DND-41 (cell line): Measurements from ENCODE around the gene BTBD10.

Experiments used
- ATAC-seq: fragments of 200-7000 bp; cut with Tn5 transposase; 3 replicates; pipeline ENCODE4 v1.9.1; 2021; ENCODE audit warnings: low read depth; ENCODE audit not compliant: insufficient read depth
- DNase-seq: peaks from one replicate; pipeline ENCODE4 v3.0.0-alpha.2; 2020
- H2AFZ ChIP-seq: 2 replicates; pipeline ENCODE4 v1.6.0; 2012; ENCODE audit warnings: low read depth, low read length
- H3K27ac ChIP-seq: 2 replicates; pipeline ENCODE4 v1.5.1; 2012; ENCODE audit warnings: low read length, inconsistent platforms
- H3K27me3 ChIP-seq: fragments of 200-600 bp; sonication (generic); 2 replicates; pipeline ENCODE4 v1.6.0; 2012; ENCODE audit warnings: low read length, mild to moderate bottlenecking, inconsistent platforms; ENCODE audit not compliant: insufficient read depth, poor library complexity
- H3K36me3 ChIP-seq: 2 replicates; pipeline ENCODE4 v1.5.1; 2012; ENCODE audit warnings: low read length, inconsistent platforms; ENCODE audit not compliant: insufficient read depth
- H3K4me1 ChIP-seq: 2 replicates; pipeline ENCODE4 v1.5.1; 2012; ENCODE audit warnings: mild to moderate bottlenecking, low read length; ENCODE audit not compliant: insufficient read depth
- H3K4me2 ChIP-seq: 2 replicates; pipeline ENCODE4 v1.6.0; 2012; ENCODE audit warnings: mild to moderate bottlenecking, moderate library complexity, low read length, inconsistent platforms; ENCODE audit not compliant: insufficient read depth
- H3K4me3 ChIP-seq, 2 experiments: fragments of 200-600 bp in 1 of 2; shearing (Covaris generic) in 1 of 2; 2 replicates each; pipeline ENCODE4 v1.5.1; 2012 to 2016; ENCODE audit warnings: inconsistent platforms in 2 of 2, low read length in 2 of 2, mild to moderate bottlenecking in 2 of 2, low read depth in 1 of 2, moderate library complexity in 1 of 2
- H3K79me2 ChIP-seq: 2 replicates; pipeline ENCODE4 v1.6.0; 2012; ENCODE audit warnings: low read length, inconsistent platforms; ENCODE audit not compliant: insufficient read depth
- H3K9ac ChIP-seq: 2 replicates; pipeline ENCODE4 v1.6.0; 2012; ENCODE audit warnings: low read depth, mild to moderate bottlenecking, inconsistent platforms, low read length, moderate library complexity
- H3K9me3 ChIP-seq: 2 replicates; pipeline ENCODE4 v1.5.1; 2012; ENCODE audit warnings: low read length, moderate library complexity, mild to moderate bottlenecking, inconsistent platforms; ENCODE audit not compliant: insufficient read depth, severe bottlenecking
- H4K20me1 ChIP-seq: 2 replicates; pipeline ENCODE4 v1.6.0; 2012; ENCODE audit warnings: low read length; ENCODE audit not compliant: insufficient read depth
- CTCF ChIP-seq: IDR thresholded peaks from 2 replicates; pipeline ENCODE4 v1.5.1; 2012; ENCODE audit warnings: borderline replicate concordance, low read length, moderate library complexity, mild to moderate bottlenecking; ENCODE audit not compliant: poor library complexity, severe bottlenecking; ENCODE audit errors: extremely low read depth
- EZH2 ChIP-seq: IDR thresholded peaks from 3 replicates; pipeline ENCODE4 v1.6.1; 2012; ENCODE audit warnings: borderline replicate concordance, low read depth, mild to moderate bottlenecking, moderate library complexity, low read length, inconsistent platforms; ENCODE audit not compliant: severe bottlenecking

BTBD10 gene

GRCh38 chr11:13376402-13376801 lies 86.6 kb downstream of the BTBD10 start:
- H3K27me3 ChIP-seq: no peaks in the 10 kb centered on the region
- no peak overlapping the region for H2AFZ ChIP-seq
- no peak overlapping the region for H3K4me3 ChIP-seq
- H4K20me1 ChIP-seq: no peaks in the 10 kb centered on the region
- no peaks in the 10 kb centered on the region for H3K79me2 ChIP-seq
- DNase-seq: no peak
- H3K36me3 ChIP-seq: peaks cover 80% of the 10 kb centered on the region
- no peak overlapping the region for H3K4me2 ChIP-seq
- no peaks in the 10 kb centered on the region for H3K4me1 ChIP-seq
- no peaks in the 10 kb centered on the region for H3K9me3 ChIP-seq
- TF ChIP-seq EZH2 (no peak), CTCF (no peak)
- H3K27ac ChIP-seq: no peak overlapping the region
- H3K9ac ChIP-seq: no peak overlapping the region
- ATAC-seq: no peak

GRCh38 chr11:13375798-13376197 lies 87.2 kb downstream of the BTBD10 start:
- TF ChIP-seq EZH2 (no peak), CTCF (no peak)
- no peak for ATAC-seq
- H3K4me2 ChIP-seq: no peak overlapping the region
- H3K9me3 ChIP-seq: no peaks in the 10 kb centered on the region
- no peaks in the 10 kb centered on the region for H3K27me3 ChIP-seq
- H3K36me3 ChIP-seq: peaks cover 79% of the 10 kb centered on the region
- H4K20me1 ChIP-seq: no peaks in the 10 kb centered on the region
- no peak overlapping the region for H3K4me3 ChIP-seq
- H2AFZ ChIP-seq: no peak overlapping the region
- no peak for DNase-seq
- H3K27ac ChIP-seq: no peak overlapping the region
- H3K9ac ChIP-seq: no peak overlapping the region
- no peaks in the 10 kb centered on the region for H3K4me1 ChIP-seq
- no peaks in the 10 kb centered on the region for H3K79me2 ChIP-seq

GRCh38 chr11:13373216-13373615 lies 89.8 kb downstream of the BTBD10 start:
- ATAC-seq: no peak
- Histone ChIP-seq H4K20me1 (no peaks in the 10 kb centered on the region), H2AFZ (no peak overlapping the region), H3K27me3 (no peaks in the 10 kb centered on the region), H3K36me3 (peaks cover 83% of the 10 kb centered on the region), H3K4me3 (no peak overlapping the region), H3K27ac (no peak overlapping the region), H3K9me3 (no peaks in the 10 kb centered on the region), H3K4me1 (no peaks in the 10 kb centered on the region), H3K4me2 (no peak overlapping the region), H3K9ac (no peak overlapping the region), H3K79me2 (no peaks in the 10 kb centered on the region)
- TF ChIP-seq EZH2 (no peak), CTCF (no peak)
- no peak for DNase-seq

GRCh38 chr11:13368041-13368446 lies 95.0 kb downstream of the BTBD10 start:
- Histone ChIP-seq H3K4me3 (no peak overlapping the region), H3K4me2 (no peak overlapping the region), H3K9me3 (no peaks in the 10 kb centered on the region), H3K9ac (no peak overlapping the region), H3K27me3 (no peaks in the 10 kb centered on the region), H3K4me1 (no peaks in the 10 kb centered on the region), H4K20me1 (no peaks in the 10 kb centered on the region), H3K27ac (no peak overlapping the region), H3K79me2 (no peaks in the 10 kb centered on the region), H2AFZ (no peak overlapping the region), H3K36me3 (peaks cover 88% of the 10 kb centered on the region)
- ATAC-seq (no peak), DNase-seq (no peak)
- TF ChIP-seq CTCF (no peak), EZH2 (no peak)
